GM12878 (cell line): Measurements from ENCODE around the gene LMF2. TPM values are rescaled to one million over a fixed set of nuclear protein-coding genes. Genes with fewer than 3 reads are reported as not detected.

Experiments
- IKZF1 ChIP-seq: fragments of 450-650 bp; conservative IDR thresholded peaks from 2 replicates; pipeline ENCODE4 v1.6.1; 2017; ENCODE audit warnings: antibody characterized with exemption, mild to moderate bottlenecking
- KLF5 ChIP-seq: fragments of 450-650 bp; IDR thresholded peaks from 2 replicates; pipeline ENCODE4 v1.6.1; 2014; ENCODE audit warnings: mild to moderate bottlenecking; ENCODE audit not compliant: partially characterized antibody
- LARP7 ChIP-seq: fragments of 450-650 bp; IDR thresholded peaks from 2 replicates; pipeline ENCODE4 v1.6.1; 2017; ENCODE audit warnings: mild to moderate bottlenecking
- MXI1 ChIP-seq: fragments of 150-350 bp; IDR thresholded peaks from 2 replicates; pipeline ENCODE4 v1.6.1; 2011; ENCODE audit warnings: low read depth, mild to moderate bottlenecking, inconsistent platforms, low read length, improper control_type of control experiment
- NR2C2 ChIP-seq: IDR thresholded peaks from 2 replicates; pipeline ENCODE4 v1.6.1; 2011; ENCODE audit warnings: borderline replicate concordance, low read depth; ENCODE audit not compliant: control insufficient read depth, insufficient read length
- PAX5 ChIP-seq: IDR thresholded peaks from 2 replicates; pipeline ENCODE4 v1.6.1; 2011; ENCODE audit warnings: low read depth, low read length, borderline replicate concordance
- POLR2AphosphoS5 ChIP-seq: IDR thresholded peaks from 2 replicates; pipeline ENCODE4 v1.6.1; 2011; ENCODE audit warnings: mild to moderate bottlenecking, low read length, inconsistent platforms
- RAD51 ChIP-seq: fragments of 450-650 bp; IDR thresholded peaks from 2 replicates; pipeline ENCODE4 v1.6.1; 2016; ENCODE audit warnings: moderate library complexity, mild to moderate bottlenecking, inconsistent platforms
- TCF3 ChIP-seq: IDR thresholded peaks from 2 replicates; pipeline ENCODE4 v1.6.1; 2012; ENCODE audit warnings: low read depth, mild to moderate bottlenecking, low read length, borderline replicate concordance; ENCODE audit not compliant: insufficient read depth
- WRNIP1 ChIP-seq: IDR thresholded peaks from 2 replicates; pipeline ENCODE4 v1.6.1; 2011; ENCODE audit warnings: low read depth, low read length, improper control_type of control experiment, borderline replicate concordance
- polyA plus RNA-seq, 11 experiments: library from polyadenylated mRNA; depleted of rRNA in 4 of 11; unstranded in 6 of 11; stranded (reverse) in 5 of 11; fragments of >200 nt; fragmentation: Nextera tagmentation in 4 of 11; fragmentation: Illumina TruSeq in 1 of 11; extraction: Ambion mirVana in 4 of 11; extraction: Trizol in 1 of 11; gene quantifications; 1 replicate in 1 of 11; 2 replicates in 10 of 11; pipeline versions ENCODE4 v1.2.1 to v1.2.3, GENCODE V29; 2011 to 2016; ENCODE audit warnings: inconsistent platforms in 2 of 11, missing spikeins in 2 of 11, low read depth in 1 of 11
- total RNA-seq, 4 experiments: library from RNA; depleted of rRNA in 3 of 4; stranded (reverse); fragments of >200 nt in 3 of 4; fragmentation: Illumina TruSeq in 1 of 4; extraction: Trizol in 1 of 4; gene quantifications; 2 replicates each; pipeline versions ENCODE4 v1.2.1 to v1.2.3, GENCODE V29; 2013 to 2021
- TF ChIP-seq, protein P1 (sequence below), 3 experiments: IDR thresholded peaks in 2 of 3; conservative IDR thresholded peaks in 1 of 3; 2 replicates each; pipeline ENCODE4 v1.5.1; 2011; ENCODE audit warnings: low read depth in 3 of 3, low read length in 3 of 3, mild to moderate bottlenecking in 3 of 3, control low read depth in 2 of 3, moderate library complexity in 2 of 3, inconsistent platforms in 1 of 3, mixed read lengths in 1 of 3; ENCODE audit not compliant: control insufficient read depth in 2 of 3, insufficient read depth in 1 of 3; ENCODE audit errors: extremely low read depth in 1 of 3
- TF ChIP-seq, protein P2 (sequence below): IDR thresholded peaks from 2 replicates; pipeline ENCODE4 v1.6.1; 2012; ENCODE audit warnings: low read depth, low read length, improper control_type of control experiment
- TF ChIP-seq, protein P3 (sequence below): IDR thresholded peaks from 2 replicates; pipeline ENCODE4 v1.6.1; 2011; ENCODE audit warnings: low read depth, low read length, improper control_type of control experiment, borderline replicate concordance
- TF ChIP-seq, protein P4 (sequence below): fragments of 450-650 bp; IDR thresholded peaks from 2 replicates; pipeline ENCODE4 v1.6.1; 2016; ENCODE audit warnings: mild to moderate bottlenecking
- TF ChIP-seq, protein P5 (sequence below): fragments of 450-650 bp; conservative IDR thresholded peaks from 2 replicates; pipeline ENCODE4 v1.6.1; 2017; ENCODE audit warnings: mild to moderate bottlenecking, moderate library complexity
- TF ChIP-seq, protein P6 (sequence below): IDR thresholded peaks from 2 replicates; pipeline ENCODE4 v1.6.1; 2011; ENCODE audit warnings: mild to moderate bottlenecking, low read depth, low read length, moderate library complexity; ENCODE audit not compliant: insufficient replicate concordance
- TF ChIP-seq, protein P7 (sequence below): fragments of 150-350 bp; IDR thresholded peaks from 2 replicates; pipeline ENCODE4 v1.6.1; 2016; ENCODE audit warnings: low read depth, low read length

The LMF2 gene
- total and polyA plus RNA-seq, 10 of the 15 experiments (the other 5 are each of a cell fraction or from before 2014, with no cell fraction given) = 0.08 to 57.5 (median 21.2) TPM

DNA sequence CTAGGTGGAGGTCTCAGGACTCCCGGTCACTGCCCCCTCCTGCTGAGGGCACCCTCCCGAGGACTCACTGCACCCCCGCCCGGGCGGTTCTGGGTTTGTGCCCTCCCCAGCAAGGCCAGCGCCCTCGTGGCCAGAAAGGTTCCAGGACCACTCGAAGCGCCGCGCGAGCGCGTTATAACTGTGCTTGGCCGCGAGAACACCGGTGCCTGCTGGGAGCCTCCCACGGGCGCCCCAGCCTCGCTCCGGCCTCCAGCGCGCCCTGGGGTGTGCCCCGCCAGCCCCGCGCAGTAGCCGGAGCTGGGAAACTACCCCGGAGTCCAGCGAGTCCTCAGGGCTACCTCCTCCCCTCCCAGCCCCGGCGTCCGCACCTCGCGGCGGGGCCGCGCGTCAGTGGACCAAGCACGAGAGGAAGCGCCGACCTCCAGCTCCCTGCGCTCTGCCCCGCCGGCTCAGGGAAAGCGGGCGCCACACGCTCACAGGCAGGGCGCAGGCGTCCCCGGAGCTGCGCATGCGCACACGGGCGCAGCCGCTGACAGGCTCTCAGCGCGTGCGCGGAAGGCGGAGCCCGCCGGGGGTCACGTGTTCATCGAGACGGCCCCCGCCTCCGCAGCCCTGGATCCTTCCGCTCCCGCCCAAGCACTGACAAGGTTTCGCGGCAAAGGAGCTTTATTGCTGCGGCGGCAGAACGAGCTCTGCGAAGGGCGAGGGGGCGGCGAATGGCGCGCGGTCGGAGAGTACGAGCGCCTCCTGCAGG is 17.8 kb upstream of the LMF2 start, which contains the start of gene SCO2 (continued):
- 0 out of 2 replicates have a peak, but pooled peaks have one; percentile 10 for TF ChIP-seq TCF3
- TF ChIP-seq, protein P1, sequence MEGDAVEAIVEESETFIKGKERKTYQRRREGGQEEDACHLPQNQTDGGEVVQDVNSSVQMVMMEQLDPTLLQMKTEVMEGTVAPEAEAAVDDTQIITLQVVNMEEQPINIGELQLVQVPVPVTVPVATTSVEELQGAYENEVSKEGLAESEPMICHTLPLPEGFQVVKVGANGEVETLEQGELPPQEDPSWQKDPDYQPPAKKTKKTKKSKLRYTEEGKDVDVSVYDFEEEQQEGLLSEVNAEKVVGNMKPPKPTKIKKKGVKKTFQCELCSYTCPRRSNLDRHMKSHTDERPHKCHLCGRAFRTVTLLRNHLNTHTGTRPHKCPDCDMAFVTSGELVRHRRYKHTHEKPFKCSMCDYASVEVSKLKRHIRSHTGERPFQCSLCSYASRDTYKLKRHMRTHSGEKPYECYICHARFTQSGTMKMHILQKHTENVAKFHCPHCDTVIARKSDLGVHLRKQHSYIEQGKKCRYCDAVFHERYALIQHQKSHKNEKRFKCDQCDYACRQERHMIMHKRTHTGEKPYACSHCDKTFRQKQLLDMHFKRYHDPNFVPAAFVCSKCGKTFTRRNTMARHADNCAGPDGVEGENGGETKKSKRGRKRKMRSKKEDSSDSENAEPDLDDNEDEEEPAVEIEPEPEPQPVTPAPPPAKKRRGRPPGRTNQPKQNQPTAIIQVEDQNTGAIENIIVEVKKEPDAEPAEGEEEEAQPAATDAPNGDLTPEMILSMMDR (IDR thresholded peaks at IDR 0.05 in 2 of 3, conservative IDR thresholded peaks at IDR 0.05 in 1 of 3; ENCODE audit: control insufficient read depth in 2 of 3, extremely low read depth in 1 of 3, insufficient read depth in 1 of 3, low read depth in 3 of 3, low read length in 3 of 3) = peak; percentile 32 to 45 (median 42); a peak in 4 of 6 replicates
- TF ChIP-seq, protein P2, sequence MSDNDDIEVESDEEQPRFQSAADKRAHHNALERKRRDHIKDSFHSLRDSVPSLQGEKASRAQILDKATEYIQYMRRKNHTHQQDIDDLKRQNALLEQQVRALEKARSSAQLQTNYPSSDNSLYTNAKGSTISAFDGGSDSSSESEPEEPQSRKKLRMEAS = peak; percentile 88
- TF ChIP-seq, protein P3, sequence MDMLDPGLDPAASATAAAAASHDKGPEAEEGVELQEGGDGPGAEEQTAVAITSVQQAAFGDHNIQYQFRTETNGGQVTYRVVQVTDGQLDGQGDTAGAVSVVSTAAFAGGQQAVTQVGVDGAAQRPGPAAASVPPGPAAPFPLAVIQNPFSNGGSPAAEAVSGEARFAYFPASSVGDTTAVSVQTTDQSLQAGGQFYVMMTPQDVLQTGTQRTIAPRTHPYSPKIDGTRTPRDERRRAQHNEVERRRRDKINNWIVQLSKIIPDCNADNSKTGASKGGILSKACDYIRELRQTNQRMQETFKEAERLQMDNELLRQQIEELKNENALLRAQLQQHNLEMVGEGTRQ = peak; percentile 87
- TF ChIP-seq NR2C2 = no peak
- no peak for TF ChIP-seq WRNIP1
- TF ChIP-seq PAX5 = 0 out of 2 replicates have a peak, but pooled peaks have one; percentile 8
- TF ChIP-seq, protein P4, sequence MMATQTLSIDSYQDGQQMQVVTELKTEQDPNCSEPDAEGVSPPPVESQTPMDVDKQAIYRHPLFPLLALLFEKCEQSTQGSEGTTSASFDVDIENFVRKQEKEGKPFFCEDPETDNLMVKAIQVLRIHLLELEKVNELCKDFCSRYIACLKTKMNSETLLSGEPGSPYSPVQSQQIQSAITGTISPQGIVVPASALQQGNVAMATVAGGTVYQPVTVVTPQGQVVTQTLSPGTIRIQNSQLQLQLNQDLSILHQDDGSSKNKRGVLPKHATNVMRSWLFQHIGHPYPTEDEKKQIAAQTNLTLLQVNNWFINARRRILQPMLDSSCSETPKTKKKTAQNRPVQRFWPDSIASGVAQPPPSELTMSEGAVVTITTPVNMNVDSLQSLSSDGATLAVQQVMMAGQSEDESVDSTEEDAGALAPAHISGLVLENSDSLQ = peak; percentile 49; the same call in 1 of the 2 replicates
- TF ChIP-seq, protein P5, sequence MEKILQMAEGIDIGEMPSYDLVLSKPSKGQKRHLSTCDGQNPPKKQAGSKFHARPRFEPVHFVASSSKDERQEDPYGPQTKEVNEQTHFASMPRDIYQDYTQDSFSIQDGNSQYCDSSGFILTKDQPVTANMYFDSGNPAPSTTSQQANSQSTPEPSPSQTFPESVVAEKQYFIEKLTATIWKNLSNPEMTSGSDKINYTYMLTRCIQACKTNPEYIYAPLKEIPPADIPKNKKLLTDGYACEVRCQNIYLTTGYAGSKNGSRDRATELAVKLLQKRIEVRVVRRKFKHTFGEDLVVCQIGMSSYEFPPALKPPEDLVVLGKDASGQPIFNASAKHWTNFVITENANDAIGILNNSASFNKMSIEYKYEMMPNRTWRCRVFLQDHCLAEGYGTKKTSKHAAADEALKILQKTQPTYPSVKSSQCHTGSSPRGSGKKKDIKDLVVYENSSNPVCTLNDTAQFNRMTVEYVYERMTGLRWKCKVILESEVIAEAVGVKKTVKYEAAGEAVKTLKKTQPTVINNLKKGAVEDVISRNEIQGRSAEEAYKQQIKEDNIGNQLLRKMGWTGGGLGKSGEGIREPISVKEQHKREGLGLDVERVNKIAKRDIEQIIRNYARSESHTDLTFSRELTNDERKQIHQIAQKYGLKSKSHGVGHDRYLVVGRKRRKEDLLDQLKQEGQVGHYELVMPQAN = peak; percentile 70; the same call in 1 of the 2 replicates
- TF ChIP-seq, protein P6, sequence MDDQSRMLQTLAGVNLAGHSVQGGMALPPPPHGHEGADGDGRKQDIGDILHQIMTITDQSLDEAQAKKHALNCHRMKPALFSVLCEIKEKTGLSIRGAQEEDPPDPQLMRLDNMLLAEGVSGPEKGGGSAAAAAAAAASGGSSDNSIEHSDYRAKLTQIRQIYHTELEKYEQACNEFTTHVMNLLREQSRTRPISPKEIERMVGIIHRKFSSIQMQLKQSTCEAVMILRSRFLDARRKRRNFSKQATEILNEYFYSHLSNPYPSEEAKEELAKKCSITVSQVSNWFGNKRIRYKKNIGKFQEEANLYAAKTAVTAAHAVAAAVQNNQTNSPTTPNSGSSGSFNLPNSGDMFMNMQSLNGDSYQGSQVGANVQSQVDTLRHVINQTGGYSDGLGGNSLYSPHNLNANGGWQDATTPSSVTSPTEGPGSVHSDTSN = peak; percentile 76
- peak; percentile 95 for TF ChIP-seq RAD51
- TF ChIP-seq IKZF1 = peak; percentile 100
- peak; percentile 59 for TF ChIP-seq LARP7
- TF ChIP-seq, protein P7, sequence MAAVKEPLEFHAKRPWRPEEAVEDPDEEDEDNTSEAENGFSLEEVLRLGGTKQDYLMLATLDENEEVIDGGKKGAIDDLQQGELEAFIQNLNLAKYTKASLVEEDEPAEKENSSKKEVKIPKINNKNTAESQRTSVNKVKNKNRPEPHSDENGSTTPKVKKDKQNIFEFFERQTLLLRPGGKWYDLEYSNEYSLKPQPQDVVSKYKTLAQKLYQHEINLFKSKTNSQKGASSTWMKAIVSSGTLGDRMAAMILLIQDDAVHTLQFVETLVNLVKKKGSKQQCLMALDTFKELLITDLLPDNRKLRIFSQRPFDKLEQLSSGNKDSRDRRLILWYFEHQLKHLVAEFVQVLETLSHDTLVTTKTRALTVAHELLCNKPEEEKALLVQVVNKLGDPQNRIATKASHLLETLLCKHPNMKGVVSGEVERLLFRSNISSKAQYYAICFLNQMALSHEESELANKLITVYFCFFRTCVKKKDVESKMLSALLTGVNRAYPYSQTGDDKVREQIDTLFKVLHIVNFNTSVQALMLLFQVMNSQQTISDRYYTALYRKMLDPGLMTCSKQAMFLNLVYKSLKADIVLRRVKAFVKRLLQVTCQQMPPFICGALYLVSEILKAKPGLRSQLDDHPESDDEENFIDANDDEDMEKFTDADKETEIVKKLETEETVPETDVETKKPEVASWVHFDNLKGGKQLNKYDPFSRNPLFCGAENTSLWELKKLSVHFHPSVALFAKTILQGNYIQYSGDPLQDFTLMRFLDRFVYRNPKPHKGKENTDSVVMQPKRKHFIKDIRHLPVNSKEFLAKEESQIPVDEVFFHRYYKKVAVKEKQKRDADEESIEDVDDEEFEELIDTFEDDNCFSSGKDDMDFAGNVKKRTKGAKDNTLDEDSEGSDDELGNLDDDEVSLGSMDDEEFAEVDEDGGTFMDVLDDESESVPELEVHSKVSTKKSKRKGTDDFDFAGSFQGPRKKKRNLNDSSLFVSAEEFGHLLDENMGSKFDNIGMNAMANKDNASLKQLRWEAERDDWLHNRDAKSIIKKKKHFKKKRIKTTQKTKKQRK = no peak
- TF ChIP-seq POLR2AphosphoS5 = peak; percentile 10
- peak; percentile 61 for TF ChIP-seq KLF5
- TF ChIP-seq MXI1 = peak; percentile 71
